ENCODE data around the gene TNS4.
"Not testable (repeated sequence)": the region's sequence is repeated elsewhere in the genome, so short reads cannot be mapped to it uniquely, and the experiment has no call there.

TNS4 gene, protein sequence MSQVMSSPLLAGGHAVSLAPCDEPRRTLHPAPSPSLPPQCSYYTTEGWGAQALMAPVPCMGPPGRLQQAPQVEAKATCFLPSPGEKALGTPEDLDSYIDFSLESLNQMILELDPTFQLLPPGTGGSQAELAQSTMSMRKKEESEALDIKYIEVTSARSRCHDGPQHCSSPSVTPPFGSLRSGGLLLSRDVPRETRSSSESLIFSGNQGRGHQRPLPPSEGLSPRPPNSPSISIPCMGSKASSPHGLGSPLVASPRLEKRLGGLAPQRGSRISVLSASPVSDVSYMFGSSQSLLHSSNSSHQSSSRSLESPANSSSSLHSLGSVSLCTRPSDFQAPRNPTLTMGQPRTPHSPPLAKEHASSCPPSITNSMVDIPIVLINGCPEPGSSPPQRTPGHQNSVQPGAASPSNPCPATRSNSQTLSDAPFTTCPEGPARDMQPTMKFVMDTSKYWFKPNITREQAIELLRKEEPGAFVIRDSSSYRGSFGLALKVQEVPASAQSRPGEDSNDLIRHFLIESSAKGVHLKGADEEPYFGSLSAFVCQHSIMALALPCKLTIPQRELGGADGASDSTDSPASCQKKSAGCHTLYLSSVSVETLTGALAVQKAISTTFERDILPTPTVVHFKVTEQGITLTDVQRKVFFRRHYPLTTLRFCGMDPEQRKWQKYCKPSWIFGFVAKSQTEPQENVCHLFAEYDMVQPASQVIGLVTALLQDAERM

DNA sequence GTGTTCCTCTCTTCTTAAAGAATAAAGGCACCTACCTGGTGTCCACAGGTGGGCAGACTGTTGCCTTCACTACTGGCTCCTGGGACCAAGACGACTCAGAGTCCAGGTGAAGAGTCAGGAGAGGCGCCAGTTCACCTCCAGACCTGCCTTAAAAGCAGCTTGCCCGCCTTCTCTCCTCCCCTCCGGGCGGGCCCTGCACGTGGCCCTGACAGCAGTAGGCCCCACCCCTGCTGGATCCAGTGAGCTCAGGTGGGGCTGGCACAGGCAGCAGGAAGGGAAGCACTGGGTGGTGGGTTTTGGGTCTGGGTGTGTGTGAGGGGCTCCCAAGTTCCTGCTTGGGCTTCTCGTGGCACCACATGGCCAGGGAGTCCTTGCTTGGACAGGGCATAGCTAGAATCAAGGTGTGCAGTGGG lies at the start of gene TNS4:
Gene TNS4 (minus strand): TSS at position 125 of the 413 bp plus-strand sequence. CDS start 5,198 bp downstream, outside the sequence.
- intact Hi-C loops (cut with DNase I): no loop called here
- peak in 1 of 42 donors; percentile 6 for DNase-seq

DNA sequence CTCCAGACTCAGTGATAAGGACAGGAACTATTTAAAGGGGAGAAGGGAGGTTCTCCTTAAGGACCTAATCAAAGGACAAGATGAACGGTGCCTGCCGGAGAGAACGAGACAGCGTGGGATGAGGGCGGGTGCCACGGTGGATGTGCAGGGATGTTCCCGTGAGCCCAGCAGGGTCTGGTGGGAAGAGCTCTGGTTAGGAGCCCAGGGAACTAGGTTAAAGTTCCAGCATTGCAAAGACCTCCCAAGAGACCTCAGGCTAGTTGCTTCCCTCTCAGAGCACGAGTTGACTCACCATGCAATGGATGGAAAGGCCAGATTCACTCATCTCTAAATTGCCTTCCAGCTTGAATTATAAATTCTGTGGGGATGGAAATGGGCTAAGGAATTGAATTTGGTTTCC lies 49.2 kb upstream of the TNS4 start:
- DNase-seq: peak in 14 of 42 donors; percentile 5 to 41 (median 14)
- intact Hi-C loops (cut with DNase I): loop anchor here (10.0 kb wide), 1 partner anchor 246 kb away; the partner anchor contains the start of gene RARA

DNA sequence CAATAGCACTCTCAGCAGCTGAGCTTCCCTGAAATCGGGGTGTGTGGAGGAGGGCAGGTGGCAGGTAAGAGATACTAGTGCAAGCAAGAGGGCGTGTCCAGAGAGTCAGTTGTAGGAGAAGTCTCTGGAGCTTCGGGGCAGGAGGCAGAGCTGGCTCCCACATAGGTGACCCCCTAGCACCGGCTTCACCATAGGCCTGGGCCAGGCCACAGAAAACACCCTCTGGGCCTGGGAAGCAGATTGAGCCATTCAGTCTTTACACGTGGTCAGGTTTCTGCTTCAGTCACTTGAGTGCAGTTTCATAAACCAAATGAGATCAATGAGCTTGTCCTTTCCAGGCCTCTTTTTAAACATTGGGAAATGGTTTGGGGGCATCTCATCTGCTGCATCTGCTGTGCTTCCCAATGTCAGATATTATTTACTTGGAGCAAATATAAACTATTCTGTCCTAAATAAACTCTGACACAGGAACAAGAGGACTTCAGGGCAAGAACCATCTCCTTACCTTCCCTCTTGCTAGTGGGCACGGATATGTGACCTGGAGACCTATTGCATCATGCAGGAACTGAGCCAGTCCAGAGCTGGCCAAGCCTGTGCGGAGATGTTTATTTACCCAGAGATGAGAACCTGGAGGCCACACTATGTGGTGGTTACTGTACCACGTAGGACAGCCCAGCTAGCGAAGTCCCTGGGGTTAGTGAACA lies 47.7 kb upstream of the TNS4 start:
- DNase-seq: peak in 13 of 42 donors; percentile 5 to 36 (median 11)
- intact Hi-C loops (cut with DNase I): loop anchor here (10.0 kb wide), 2 partner anchors 54 to 134 kb away; partner anchors contain the start of gene TOP2A

DNA sequence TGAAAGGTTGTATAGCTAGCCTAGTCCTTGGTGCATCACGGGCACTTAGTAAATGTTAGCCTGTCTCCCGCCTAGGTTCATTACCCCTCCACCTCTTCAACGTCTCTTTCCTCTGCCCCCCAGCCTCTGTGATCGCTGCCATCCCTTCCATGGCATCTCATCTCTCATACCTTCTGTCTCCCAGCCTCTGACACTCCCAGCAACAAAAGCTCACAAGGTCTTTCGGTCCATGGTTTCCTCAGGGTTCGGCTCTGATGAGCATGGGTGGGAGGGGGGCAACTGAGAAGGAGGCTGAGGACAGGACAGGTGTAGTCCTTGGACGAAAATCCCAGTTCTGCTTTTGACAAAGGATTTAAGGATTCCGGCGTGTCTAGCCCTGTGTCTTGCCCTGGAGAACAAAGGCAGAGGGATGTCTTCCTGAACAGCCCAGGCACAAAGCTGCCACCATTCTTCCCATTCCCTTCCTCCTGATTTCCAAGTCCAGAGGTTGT lies 47.1 kb upstream of the TNS4 start:
- intact Hi-C loops (cut with DNase I): loop anchor here (10.0 kb wide), 2 partner anchors 54 to 134 kb away; partner anchors contain the start of gene TOP2A
- peak in 7 of 42 donors; percentile 1 to 11 (median 4) for DNase-seq

DNA sequence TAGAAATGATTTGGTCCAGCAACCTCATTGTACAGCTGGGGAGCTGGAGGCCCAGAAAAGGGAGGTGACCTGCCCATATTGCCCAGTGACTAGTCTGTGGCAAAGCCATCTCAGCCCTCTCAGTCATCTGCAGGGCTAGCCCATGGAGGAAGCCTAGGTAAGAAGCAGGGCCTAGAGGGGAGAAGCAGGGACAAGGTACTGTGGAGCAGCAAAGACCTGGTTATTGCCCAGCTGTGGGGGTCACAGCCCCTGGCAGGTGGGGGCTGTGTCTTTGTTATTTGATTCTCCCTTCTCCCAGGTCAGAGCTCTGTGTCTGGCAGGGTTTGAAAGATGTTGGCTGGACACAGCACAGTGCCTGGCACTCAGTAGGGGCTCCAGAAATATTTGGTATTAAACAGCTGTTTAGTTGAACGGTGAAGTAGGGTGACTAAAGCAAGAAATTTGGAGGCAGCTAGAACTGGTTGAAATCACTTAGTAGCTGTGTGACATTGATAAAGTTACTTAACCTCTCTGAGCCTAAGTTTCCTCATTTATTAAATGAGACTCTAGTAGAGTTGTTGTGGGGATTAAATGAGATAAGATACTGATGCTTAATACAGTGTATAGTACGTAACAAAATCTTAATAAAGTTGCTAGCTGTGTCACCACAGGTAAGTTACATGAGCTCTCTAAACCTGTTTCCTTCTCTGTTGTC lies 46.5 kb upstream of the TNS4 start:
- peak in 5 of 42 donors; percentile 1 to 17 (median 2) for DNase-seq
- intact Hi-C loops (cut with DNase I): loop anchor here (10.0 kb wide), 2 partner anchors 53 to 133 kb away; partner anchors contain the start of gene TOP2A

DNA sequence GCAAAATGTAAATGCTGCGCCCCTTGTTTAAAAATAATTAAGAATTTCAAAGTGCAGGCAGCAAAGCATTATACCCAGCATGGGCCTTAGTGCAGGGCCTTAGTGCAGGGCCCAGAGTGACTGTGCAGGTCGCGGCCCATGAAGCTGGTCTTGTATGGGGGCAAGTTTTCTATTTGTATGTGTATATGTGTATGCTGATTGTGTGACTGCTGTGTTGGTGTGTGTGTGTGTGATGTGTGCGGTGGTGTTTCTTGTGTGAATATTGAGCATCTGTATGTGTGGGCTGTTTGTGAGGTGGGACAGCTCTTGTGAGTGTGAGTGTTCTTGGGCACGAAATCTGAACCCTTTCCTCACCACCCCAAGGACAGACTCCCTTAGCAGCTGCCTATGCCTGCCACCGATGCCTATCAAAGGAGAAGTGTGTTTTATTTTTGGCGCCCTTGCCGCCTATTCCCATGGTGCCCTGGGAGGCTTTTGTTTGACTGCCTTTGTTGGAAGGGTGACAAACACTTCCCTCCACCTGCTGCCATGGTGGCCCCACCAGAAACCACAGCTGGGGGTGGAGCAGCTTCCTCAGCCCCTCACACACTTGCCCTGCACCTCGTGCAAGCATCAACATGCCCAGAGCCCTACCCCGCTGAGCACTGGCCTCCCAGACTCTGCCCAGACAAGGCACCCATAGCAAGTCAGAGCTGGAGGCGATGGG lies 45.8 kb upstream of the TNS4 start:
- intact Hi-C loops (cut with DNase I): loop anchor here (10.0 kb wide), 2 partner anchors 52 to 132 kb away; partner anchors contain the start of gene TOP2A

DNA sequence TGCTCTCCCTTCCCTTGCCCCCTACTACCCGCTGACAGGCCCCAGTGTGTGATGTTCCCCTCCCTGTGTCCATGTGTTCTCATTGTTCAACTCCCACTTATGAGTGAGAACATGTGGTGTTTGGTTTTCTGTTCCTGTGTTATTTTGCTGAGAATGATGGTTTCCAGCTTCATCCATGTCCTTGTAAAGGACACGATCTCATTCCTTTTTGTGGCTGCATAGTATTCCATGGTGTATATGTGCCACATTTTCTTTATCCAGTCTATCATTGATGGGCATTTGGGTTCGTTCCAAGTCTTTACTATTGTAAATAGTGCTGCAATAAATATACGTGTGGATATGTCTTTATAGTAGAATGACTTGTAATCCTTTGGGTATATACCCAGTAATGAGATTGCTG lies 45.1 kb upstream of the TNS4 start:
- DNase-seq: not testable (repeated sequence)
- intact Hi-C loops (cut with DNase I): loop anchor here (10.0 kb wide), 2 partner anchors 52 to 132 kb away; partner anchors contain the start of gene TOP2A

More for the DNA sequence above, 45.8 kb upstream of the TNS4 start:
- peak in 12 of 42 donors; percentile 4 to 41 (median 13) for DNase-seq

DNA sequence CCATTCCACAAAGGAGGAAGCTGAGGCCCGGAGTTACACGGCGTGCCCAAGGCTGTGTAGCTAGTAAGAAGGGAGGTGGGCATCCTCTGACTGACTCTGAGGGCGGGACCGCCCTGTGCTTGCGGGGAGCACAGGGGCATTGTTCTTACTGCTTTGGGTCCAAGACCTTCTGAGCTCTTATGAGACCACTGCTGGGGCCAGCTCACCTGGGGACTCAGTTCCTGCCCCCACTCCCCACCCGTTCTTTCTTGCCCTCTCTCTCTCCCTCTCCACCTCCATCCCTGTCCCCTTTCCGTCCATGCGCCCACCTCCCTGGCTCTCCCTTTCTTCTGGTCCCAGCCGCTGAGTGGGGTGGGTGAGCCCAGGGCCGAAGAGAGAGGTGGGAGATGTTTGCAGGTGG lies 44.2 kb upstream of the TNS4 start:
- intact Hi-C loops (cut with DNase I): loop anchor here (10.0 kb wide), 2 partner anchors 51 to 131 kb away; partner anchors contain the start of gene TOP2A
- DNase-seq: peak in 6 of 42 donors; percentile 0 to 28 (median 14)

DNA sequence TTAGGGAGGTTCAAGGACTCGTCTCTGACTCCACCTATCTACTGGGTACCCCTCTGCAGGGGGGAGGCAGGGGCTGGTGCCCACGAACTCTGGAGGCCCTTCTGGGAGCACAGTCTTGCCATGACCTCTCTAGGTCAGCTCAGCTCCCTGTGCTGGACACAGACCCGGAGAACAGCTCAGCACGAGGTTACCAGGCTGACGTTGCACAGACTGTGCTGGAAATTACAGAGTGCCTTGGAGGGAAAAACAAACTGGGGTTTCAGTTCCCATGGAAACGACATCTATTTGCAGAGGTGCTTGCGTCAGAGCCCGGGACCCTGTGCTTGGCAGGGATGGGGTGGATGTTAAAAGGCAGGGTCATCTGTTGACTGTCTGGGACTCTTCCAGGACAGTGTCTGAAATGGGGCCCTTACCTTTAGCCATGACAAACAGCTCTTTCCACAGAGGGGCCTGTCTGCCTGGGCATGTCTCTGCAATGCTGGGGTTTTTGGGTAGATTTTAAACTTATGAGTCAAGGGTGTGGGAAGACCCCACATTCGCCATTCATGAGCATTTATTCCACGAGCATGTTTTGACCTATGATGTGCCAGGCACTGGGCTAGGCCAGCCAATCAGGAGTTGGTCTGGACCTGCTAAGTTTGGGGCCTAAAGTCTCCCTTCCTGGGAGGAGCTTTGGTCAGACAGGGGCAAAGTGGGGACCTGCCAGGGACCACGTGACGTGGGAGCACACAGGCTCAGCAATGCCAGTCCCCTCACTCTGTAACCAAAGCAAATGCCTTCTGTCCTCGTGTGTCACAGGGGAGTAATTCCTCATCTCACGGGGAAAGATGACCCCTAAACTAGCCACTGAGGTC lies 41.4 kb upstream of the TNS4 start:
- DNase-seq: peak in 6 of 42 donors; percentile 6 to 49 (median 30)
- intact Hi-C loops (cut with DNase I): loop anchor here (10.0 kb wide), 2 partner anchors 48 to 128 kb away; partner anchors contain the start of gene TOP2A

DNA sequence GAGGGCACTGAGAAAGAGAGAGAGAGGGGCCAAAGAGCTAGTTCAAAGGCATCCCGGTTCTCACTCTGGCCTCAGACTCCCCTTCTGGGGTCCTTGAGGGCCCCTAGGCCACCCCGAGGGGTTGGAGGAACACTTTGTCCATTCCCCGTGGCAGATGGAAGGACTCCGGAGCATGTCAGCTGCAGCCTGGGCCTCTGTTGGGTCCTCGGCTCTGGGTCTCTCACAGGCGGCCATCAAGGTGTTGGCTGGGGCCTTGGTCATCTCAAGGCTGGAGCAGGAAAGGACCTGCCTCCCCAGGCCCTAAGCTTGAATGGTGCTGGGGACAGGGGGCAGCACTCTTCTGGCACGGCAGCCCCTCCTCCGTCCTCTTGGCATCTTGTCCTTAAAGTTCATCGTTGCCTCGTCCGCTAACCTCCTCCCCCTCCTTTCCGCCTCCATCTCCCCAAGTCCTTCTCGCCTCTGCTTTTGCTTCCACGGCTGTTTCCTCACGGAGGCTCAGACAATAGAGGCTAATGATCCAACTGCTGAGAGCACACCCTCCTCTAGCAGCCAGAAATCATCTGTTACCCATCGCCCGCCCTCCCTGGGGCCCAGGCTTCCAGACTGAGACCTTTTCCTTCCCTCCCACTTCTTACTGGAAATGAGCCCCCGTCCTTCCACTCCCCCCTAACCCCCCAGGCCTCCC lies 40.6 kb upstream of the TNS4 start:
- peak in 1 of 42 donors; percentile 27 for DNase-seq
- intact Hi-C loops (cut with DNase I): loop anchor here (10.0 kb wide), 2 partner anchors 47 to 127 kb away; partner anchors contain the start of gene TOP2A

DNA sequence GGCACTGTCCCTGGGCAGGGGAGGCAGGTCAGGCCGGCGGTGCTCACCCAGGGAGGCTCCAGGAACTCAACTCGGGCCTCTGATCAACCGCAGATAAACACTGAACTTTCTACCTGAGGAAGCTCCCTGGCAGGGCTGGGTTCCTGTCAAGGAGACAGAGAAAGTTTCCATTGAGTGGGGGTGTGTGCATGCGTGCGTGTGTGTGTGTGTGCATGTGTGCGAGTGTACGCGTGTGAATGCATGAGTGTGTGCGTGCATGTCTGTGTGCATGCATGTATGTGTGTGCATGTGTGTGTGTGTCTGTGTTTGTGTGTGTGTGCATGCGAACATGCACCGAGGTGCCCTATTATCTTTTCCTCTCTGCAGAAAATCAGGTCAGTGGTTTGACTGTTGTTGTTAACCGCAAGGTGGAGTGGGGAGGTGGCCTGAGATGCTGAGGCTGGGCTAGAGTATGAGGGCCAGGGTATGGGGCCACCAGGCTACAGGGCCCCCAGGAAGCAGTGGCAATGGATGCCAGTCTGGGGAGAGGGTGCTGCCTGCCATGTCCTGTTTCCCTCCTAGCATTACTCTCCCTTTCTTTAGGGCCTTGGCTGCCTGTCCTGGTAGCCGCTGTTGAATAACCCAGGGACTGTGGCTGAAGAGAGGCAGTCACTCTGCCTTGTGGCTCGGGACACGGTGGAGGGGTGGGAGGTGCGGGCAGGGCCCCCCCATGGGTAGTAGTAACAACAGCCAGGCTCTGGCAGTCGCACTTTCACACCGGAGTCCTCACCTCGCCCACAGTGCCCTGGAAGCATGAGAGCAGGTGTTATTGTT lies 39.8 kb upstream of the TNS4 start:
- intact Hi-C loops (cut with DNase I): loop anchor here (10.0 kb wide), 2 partner anchors 46 to 126 kb away; partner anchors contain the start of gene TOP2A
- peak in 3 of 42 donors; percentile 26 to 42 (median 40) for DNase-seq

DNA sequence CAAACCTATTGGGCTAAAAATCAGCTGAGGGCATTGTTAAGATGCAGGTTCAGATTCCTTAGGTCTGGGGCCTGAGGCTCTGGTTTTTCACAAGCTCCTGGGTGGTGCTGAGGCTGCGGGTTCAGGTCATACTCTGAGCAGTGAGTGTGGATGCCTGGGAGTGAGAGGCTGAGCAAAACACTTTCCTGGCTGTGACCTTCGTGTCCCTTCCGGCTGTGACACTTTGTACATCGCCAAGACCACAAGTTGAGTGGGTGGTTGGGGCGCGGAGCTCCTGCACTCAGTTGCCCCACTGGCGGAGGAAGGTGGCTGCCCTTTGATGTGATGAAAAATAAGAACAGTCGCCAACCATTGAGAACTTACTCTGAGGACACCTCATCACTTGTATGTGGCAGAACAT lies 39.0 kb upstream of the TNS4 start:
- no peak for DNase-seq
- intact Hi-C loops (cut with DNase I): loop anchor here (10.0 kb wide), 2 partner anchors 46 to 126 kb away; partner anchors contain the start of gene TOP2A

DNA sequence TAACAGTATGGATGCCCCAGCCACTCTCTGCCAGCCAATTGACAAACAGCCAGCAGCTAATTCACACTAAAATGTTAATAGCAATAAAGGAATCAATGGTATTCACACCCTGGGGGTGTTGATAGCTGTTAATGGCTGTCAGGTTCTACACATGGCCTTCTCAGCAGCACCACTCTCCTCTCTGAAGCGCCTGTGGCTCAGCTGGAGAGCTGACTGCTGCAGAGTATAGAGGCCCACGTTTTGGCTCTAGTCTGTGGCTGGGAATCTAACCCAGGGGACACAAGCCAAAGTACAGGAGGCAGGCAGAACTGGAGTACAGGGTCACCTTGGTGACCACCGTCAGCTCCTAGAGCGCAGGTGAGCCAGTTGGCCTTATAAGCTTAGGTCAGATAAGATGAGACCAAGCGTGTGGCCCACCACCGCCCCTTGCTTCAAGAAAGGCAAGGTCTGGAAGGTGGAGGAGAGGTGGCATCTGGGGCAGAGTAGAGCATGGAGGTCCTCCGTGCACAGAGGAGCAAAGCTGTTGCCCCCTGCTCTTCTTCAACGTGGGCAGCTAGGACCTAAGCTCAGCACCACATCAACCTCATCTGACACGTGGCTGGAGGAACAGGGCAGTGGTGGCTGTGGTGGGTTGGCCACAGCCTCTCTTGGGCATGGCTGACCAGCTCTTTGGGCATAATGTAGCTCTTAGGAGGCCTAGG lies 38.4 kb upstream of the TNS4 start:
- no peak for DNase-seq
- intact Hi-C loops (cut with DNase I): loop anchor here (10.0 kb wide), 2 partner anchors 45 to 125 kb away; partner anchors contain the start of gene TOP2A

Data from head of caudate nucleus (tissue), 42 donors.